SIG-M5 (cell line): ENCODE results near the gene MCM8.

Experiments used
- DNase-seq: peaks from one replicate; lab custom pipeline; 2025; lab: John Stamatoyannopoulos, UW

Gene MCM8

DNA sequence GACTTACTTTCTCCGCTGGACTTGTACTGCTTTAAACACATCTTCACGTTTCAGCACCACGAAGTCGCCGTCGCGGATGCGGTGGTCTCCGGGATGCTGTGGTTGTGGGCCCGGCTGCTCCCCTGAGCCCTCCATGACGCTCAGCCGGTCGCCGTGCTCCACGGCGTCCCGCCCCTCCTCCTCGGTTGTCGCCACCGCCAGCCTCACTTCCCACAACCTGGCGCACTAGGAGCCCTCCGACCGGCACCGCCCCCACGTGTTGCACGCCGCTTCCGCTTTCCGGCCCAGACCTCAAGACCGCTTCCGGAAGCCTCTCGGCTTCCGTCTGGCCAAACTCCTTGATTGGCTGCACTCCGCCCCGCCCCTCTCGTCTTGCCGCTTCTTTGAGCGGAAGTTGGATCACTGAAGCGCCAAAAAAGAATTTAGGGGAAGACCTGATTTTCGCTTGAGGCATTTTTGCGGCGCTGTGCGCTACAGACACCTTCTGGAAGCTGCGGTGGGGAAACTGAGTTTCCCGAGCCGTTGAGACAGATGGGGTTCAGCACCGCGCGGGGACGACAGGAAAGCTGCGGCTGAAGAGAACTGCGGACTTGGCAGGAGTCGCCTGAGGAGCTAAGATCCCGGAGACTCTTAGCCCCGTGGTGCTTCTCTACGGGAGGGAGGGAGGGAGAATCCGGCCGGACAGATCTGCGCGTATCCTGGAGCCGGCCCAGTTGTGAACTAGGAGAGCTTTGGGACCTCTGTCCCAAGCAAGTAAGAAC, at the start of gene MCM8, which contains the start of gene TRMT6:
Gene MCM8, plus strand, starts transcription at position 382 of the 761 bp plus-strand sequence. CDS start 1,364 bp downstream, outside the sequence.
Gene TRMT6, minus strand, starts transcription at position 263 of the 761 bp plus-strand sequence. Its CDS starts 128 bp downstream, at position 135.
- DNase-seq, result peak; percentile 96

DNA sequence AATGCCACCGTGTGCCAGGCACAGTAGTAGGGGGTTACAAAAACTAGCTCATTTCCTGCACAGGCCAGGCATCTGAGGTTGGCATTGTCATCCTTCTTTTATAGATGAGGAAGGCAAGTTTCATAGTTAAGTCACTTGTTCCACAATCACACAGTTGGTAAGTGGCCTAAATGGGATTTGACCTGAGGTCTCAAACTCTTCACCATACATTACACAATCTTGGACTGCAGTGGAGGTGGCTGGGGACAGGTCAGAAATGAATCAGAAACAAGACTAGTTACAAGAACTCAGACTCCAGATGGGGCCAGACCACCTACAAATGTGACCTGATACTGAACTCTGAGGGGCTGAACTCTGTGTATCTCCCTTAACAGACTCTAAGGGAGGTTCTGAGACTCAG, 49.5 kb upstream of the MCM8 start:
- no peak for DNase-seq

DNA sequence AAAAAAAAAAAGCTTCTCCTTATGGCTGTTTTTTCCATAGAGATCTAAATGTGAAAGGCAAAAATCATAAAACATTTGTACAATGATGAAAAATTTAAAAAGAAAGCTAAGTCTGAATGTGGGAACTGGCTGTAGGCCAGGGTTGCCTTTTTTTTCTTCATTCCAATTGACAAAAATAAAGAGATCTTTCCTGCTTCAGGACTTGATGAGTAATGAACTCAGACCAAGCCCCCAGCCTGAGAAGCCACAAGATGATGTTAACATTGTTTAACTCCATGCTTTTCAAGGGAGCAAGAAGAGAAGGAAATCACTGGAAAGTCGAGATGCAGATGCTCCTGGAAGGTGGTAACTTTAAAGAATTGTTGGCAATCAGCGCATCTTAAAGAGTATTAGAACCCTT, 41.5 kb upstream of the MCM8 start:
- DNase-seq, result no peak

DNA sequence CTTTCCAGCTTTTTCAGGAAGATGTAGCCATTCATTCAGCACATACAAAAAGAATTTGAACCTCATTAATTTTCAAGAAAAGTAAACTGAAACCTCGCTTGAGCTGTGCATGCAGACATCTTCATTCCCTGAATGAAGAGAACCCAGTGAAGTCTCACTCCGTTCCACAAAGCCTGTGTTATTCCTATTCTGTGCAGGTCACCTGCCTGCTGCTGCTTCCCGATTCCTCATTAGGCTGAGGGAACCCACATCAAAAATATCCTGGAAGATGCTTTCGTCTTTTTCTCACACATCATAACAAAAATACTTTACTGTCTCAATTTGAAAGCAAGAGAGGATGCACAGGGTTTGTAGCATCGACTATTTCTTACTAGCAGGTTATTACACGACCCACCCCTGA, 40.3 kb upstream of the MCM8 start:
- no peak for DNase-seq

DNA sequence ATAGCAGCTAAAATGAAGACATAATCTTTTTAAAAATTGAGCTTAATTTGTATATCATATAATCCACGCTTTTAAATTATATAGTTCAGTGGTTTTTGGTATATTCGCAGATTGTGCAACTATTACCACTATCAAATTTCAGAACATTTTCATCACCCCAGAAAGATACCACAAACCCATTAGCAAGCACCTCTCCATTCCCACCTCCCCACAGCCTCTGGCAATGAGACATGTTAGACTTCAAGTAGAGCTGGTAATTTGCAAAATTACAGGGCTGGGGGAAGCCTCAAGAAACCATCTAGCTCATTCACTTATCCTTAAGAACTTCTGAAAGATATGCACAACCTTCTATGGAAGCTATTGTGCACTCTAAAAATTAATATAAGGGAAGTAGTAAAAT, 37.3 kb upstream of the MCM8 start:
- DNase-seq, result no peak

DNA sequence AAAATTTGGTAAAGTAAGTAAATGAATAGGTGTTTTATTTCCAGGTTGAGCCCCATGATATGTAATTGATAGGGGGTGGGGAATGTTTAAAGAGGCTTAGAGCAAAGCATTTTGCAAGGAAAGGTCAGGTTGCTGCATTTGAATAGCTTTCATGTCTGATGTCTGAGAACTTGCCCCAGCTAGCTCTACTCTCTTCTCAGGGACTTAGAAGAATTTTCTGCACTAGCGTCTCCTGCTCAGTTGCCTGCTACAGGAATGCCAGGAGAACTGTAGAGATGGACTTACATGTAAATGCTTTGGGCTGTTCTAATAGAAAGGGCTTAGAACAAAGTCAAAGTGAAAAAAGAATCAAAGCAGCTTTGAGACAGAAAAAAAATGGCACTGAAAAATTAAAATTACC, 35.6 kb upstream of the MCM8 start:
- DNase-seq, result no peak

DNA sequence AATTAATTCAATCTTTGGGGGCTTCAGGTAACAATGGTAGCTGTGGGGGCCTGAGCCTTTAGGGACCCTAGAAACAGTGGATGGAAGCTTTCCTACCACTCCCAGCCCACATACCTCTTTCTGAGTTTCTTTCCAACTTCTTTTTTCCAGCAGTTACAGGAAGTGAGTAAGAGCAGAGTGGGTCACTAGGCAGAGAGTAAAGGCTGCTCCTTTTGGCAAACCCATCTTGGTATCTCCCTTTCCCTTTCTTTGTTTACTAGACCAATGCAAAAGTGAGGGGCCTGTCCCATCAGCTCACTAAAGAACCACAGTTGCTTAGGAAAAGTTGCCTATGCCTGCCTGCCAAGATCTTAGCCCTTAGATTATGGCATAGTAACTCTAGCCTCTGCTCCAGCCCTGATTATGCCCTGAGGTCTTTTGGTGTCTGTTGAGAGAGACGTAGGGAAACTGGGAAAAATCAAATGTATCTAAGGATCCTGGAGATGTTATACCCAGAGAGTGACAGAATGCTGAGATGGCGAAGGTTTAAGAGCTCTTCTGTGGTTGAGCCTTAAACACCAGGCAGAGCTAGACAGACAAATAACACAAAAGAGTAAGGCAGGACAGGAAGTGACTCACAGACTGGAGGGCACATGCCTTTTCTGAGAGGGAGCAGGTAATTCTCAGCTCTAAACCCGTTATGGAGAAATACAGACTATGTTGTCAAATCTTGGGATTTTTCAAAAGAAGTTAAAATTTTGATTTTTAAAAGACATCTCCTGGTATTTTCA, 31.4 kb upstream of the MCM8 start:
- DNase-seq, result no peak

DNA sequence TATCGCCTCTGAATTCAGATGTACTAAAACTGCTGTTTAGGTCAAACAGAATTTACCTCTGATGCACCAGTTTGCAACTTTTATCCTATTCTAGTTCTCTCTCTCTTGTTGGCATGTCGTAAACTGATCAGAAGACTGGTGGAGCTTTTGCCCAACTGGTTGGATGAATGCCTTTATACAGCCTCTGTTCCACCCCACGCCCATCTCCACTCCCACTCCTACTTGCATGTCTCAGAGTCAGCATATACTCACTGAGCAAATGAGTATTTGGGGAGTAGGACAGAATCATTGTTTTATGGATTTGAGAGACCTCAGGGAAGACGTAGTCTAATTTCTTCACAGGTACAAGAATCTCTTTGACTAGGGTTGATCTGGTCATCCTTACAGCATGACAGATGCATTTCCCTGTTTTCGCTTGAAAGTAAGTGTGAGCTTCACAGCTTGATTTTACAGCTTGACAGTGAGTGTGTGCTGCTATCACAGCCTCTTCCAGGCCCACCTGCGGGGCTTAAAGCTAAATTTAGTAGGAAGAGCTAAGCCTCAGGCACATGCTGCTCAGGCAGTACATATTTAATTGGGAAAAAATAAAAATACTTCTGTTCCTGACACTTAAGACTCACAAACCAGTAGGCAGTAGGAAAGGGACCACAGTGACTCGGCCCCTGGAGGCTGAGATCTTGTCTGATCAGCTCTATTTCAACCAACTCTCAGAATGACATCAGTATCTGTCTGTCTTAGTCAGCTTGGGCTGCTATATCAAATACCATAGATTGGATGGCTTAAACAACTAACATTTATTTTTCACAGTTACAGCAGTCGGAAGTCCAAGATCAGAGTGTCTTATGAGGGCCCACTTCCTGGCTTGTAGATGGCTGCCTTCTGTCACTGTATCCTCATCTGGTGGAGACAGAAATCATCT, 30.6 kb upstream of the MCM8 start:
- no peak for DNase-seq

DNA sequence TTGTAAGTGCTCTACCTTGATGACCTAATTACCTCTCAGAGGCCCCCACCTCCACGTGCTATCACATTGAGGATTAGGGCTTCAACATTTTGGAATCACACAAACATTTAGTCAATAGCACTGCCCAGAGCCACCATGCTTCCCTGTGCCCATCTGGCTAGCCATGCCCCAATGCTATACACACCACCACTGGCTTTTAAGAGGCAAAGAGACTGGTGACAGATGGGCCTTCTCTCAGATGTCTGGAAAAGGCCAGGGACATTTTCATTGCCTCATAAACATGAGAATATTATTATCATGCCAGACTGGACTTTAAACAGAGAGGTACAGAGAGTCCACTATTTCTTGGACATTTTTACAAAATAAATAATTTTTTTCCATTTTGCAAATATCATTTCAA, 29.9 kb upstream of the MCM8 start:
- DNase-seq, result no peak

DNA sequence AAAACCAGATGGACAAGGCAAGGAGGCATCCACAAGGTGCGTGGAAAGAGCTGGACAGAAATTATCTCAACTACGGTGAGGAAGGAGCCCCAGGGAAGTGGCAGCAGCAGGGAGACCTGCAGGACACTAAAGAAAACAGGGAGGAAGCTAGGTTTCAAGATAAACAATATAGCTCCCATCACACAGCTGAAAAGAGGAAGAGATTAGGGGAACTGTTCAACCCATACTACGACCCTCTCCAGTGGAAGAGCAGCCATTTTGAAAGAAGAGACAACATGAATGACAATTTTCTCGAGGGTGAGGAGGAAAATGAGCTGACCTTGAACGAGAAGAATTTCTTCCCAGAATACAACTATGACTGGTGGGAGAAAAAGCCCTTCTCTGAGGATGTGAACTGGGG, 27.0 kb upstream of the MCM8 start:
- DNase-seq, result no peak

DNA sequence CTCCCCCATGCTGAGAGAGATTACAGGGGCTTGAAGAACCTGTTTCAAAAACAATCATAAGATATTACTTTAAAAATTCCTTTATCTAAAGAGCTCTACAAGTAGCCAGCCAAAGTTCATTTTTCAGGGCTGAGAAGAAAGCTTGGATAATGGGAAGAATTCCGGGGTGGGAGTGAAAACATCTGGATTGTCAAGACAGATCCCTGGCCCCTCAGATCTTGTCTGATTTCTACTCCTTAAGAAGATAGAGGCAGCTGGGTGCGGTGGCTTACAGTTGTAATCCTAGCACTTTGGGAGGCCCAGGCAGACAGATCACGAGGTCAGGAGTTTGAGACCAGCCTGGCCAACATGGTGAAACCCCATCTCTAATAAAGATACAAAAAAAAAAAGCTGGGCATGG, 24.9 kb upstream of the MCM8 start:
- no peak for DNase-seq

DNA sequence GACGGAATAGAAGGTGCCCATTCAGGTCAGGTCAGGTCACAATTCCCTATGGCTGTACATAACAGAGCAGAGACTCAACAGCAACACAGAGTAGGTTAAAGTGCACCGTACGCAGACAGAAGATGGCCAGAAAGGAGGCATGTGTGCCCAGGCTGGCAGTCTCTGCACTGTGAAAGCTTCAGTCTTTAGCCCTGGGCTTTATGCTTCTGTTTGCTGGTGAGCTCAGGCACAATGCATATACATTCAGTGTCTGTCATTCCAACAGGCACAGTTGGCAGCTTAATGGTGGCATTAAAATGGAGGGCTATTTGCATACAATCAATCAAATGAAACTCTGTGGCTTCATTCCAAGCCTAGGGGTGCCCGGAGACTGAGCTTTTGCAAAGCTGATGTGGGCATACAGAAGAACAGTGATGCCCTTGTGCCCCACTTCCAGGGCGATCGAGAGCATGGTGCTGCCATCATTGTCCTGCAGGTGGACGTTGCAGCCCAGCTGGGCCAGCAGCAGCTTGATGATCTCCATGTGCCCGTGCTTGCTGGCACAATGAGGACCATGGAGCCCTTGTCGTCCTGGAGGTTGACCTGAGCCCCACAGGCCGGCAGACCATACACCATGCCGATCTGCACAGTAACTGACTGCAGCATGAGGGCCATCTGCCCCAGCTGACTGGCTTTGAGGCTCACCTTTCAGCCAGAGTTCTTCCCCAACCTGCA, 22.5 kb upstream of the MCM8 start:
- DNase-seq, result no peak

DNA sequence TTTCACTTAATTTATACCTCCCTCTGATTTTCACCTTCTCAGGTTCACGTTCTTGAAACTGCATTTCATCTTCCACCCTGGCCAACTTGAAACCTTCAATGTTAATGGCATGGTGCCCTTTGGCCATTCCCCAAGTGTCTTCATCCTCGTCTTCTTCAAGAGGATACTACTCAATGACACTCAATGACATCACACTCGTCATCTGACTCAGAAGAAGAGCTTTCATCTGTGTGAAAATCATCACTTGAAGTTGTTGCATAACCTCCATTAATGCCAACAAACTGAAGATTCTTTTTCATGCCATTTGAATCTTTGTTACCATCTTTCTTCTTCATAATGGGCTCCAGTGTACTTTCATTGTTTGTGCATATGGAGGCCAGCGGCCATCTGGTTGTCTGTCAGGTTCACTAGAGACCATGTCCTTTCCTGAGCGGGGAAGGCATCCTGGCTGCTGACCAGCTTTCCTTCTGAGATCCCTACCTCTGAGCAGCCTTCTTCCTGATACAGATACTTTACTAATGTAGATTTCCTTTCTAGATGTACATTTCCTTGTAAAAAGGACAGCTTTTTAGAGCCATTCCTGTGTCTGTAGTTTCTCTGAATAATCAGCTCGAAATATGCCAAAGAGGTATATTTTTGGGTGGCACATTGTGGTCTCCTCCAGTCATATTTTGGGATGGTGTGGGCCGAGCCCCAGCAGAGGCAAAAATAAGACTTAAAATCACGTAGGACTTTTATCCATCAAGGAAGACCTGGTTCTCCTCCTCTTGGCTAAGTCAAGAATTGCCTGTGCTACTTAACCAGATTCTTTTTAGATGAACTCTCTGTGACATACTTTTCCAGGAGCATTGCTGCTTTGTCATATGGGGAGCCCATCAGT, 21.4 kb upstream of the MCM8 start:
- no peak for DNase-seq

DNA sequence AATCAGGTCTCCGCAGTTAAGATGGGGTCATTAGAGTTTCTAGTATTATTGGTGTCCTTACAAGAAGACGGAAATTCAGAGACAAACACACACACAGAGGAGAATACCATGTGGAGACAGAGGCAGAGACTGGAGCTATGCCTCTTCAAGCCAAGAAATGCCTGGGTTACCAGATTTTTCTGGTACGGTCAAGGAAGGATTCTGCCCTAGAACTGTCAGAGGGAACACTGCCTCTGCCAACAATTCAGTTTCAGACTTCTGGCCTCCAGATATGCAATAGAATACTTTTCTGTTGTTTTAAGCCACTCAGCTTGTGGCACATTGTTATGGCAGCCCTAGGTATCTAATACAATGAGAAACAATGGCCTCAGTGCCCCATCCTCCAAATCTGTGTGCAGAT, 19.0 kb upstream of the MCM8 start:
- no peak for DNase-seq

DNA sequence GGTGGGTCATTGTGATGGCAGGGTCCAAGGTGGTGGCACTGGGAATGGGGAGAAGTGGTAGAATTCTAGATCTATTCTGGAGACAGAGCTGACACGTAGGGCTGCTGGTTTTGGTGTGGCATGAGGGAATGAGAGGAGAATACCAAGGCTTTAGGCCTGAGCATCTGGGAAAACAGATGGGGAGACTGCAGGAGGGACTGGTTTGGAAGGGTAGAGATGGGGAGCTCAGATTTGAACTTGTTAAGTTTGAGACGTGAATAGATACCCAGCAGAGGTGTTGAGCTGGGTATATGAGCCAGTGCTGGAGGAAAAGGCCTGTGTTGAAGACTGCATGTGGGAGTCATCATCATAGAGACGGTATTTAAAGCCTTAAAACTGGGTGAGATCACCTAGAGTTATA, 17.7 kb upstream of the MCM8 start:
- no peak for DNase-seq

DNA sequence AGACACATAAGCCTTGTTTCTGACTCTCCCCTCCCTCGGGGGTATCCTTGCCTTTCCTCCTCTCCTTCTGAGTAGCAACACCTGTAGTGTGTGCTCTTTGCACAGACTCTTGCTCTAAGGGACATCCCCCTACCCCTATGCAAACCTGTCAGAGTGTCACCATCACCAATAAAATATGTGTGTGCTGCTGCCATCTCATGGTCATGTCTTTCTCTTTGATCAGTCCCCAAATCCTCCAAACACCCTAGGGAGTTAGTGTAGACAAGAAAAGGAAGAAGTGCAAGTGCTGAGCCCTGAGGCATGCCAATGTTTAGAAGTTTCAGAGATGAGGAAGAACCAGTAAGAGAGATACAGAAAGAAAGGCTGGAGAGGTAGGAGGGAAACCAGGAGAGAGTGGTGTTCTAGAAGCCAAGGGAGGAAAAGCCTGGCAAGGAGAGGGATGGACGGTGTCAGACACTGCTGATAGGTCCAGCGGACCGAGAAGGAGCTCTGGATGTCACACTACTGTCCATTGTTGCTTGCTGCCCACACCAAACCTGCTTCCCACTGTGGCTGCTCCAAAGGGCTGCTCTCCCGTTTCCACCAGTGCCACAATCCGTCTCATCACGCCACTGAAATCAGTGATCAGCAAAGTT, 16.5 kb upstream of the MCM8 start:
- DNase-seq, result no peak

DNA sequence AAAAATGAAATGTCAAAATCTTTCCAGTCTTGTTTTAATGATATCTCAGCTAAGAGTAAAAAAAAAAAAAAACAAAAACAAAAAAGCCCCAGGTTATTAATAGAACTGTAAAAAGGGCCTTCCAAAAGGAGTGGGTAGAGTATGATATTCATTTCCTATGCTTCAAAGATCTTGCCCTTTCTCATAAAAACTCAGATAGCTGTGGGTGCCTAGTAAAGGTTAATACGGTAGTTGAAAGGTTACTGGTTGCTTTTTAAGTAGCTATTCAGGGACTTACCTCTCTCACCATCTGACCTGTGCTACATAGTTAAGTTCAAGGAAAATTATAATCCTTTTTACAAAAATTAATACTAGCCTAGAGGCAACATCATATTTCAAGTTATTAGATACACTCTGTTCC, 15.1 kb upstream of the MCM8 start:
- DNase-seq, result no peak

DNA sequence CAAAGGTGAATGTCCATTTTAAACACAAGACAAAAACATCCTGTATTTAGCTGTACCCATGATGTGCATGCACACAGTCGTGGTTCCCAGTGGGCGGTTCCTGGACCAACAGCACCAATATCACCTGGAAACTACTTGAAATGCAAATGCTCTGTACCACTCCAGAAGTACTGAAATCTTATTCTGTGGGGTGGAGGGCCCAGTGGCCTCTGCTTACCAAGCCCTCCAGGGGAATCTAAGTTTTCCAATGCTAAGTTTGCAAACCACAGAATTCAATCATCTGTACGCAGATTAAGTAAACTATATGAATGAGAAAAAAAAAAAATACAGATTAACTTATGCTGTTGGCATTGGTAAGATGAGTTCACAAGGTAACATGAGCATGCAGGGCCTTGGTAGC, 14.2 kb upstream of the MCM8 start:
- DNase-seq, result no peak

DNA sequence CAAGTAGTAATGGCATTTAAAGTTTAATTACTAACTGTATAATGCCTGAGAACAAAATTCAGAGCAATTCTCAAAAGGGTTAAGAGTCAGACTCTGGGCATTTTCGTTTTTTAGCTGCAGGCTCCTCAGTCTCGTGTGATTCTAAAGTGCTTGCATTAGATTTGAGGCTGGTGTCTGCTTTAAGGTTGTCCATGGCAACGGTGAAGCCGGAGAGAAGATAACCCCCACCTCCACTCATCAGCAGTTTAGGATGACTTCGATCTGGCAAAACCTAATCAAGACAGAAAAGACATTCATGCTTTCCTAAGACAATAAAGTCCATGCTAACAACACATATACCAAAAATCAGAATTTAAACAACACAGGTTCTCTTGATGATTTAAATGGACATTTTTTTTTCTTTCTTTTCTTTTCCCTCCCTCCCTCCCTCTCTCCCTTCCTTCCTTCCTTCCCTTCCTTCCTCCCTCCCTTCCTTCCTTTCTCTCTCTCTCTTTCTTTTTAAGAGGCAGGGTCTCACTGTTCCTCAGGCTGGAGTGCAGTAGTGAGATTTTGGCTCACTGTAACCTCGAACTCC, 11.9 kb upstream of the MCM8 start:
- DNase-seq, result no peak

DNA sequence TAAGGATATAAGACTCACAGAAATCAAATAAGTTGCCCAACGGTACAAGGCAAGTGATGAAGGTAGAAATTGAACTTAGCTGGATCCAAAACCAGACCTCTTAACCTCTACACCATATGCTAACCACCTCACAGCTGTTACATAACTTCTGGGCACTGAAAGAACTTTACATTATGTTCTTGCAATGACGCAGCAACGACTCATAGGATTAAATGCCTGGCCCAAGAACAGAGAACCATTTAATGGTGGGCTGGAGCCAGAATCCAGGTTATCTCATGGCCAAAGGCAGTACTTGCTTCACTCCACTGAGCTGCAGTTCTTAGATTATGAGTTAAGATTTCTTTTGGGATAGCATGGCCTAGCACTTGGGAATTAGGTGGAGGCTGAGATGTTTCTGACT, 4.5 kb upstream of the MCM8 start:
- no peak for DNase-seq
